ENCODE measurements around the gene KDM1B. TPM values are rescaled to one million over a fixed set of nuclear protein-coding genes. Genes with fewer than 3 reads are reported as not detected.
"Not testable (repeated sequence)": the region's sequence is repeated elsewhere in the genome, so short reads cannot be mapped to it uniquely, and the experiment has no call there.

KDM1B gene
- total RNA-seq, 1 donor from 2014 or later = 19.6 TPM

- peaks cover 5% of the 10 kb centered on the region for H3K36me3 ChIP-seq
- no peak overlapping the region for H3K27ac ChIP-seq
- no peak for DNase-seq
- no peak for ATAC-seq
- no peaks in the 10 kb centered on the region for H3K27me3 ChIP-seq
- no peak overlapping the region for H3K4me3 ChIP-seq
- intact Hi-C loops (cut with DNase I) = no loop called here
- no peak for TF ChIP-seq CTCF (IDR thresholded peaks at IDR 0.05)
- no peaks in the 10 kb centered on the region for H3K4me1 ChIP-seq
- H3K9me3 ChIP-seq = no peaks in the 10 kb centered on the region
Measured at GRCh38 chr6:18192026-18192425, 36.8 kb downstream of the KDM1B start.

- TF ChIP-seq CTCF (IDR thresholded peaks at IDR 0.05) = no peak
- H3K36me3 ChIP-seq = peaks cover 19% of the 10 kb centered on the region
- intact Hi-C loops (cut with DNase I) = no loop called here
- H3K4me3 ChIP-seq = no peak overlapping the region
- DNase-seq (no peak), ATAC-seq (no peak)
- H3K9me3 ChIP-seq = no peaks in the 10 kb centered on the region
- no peaks in the 10 kb centered on the region for H3K4me1 ChIP-seq
- H3K27me3 ChIP-seq = no peaks in the 10 kb centered on the region
- H3K27ac ChIP-seq = no peak overlapping the region
Measured at GRCh38 chr6:18203786-18204185, 48.6 kb downstream of the KDM1B start.

GRCh38 chr6:18204691-18205090 is 49.5 kb downstream of the KDM1B start:
- Histone ChIP-seq H3K4me1 (no peaks in the 10 kb centered on the region), H3K9me3 (no peaks in the 10 kb centered on the region), H3K27ac (no peak overlapping the region), H3K27me3 (no peaks in the 10 kb centered on the region), H3K4me3 (no peak overlapping the region), H3K36me3 (peaks cover 14% of the 10 kb centered on the region)
- DNase-seq (no peak), ATAC-seq (no peak)
- TF ChIP-seq CTCF (IDR thresholded peaks at IDR 0.05) = no peak
- intact Hi-C loops (cut with DNase I) = no loop called here

- no peaks in the 10 kb centered on the region for H3K4me1 ChIP-seq
- peaks cover 9% of the 10 kb centered on the region for H3K36me3 ChIP-seq
- intact Hi-C loops (cut with DNase I) = no loop called here
- TF ChIP-seq CTCF (IDR thresholded peaks at IDR 0.05) = no peak
- no peaks in the 10 kb centered on the region for H3K27me3 ChIP-seq
- H3K27ac ChIP-seq = no peak overlapping the region
- DNase-seq (no peak), ATAC-seq (no peak)
- no peaks in the 10 kb centered on the region for H3K9me3 ChIP-seq
- no peak overlapping the region for H3K4me3 ChIP-seq
Measured at GRCh38 chr6:18206591-18206990, 51.4 kb downstream of the KDM1B start.

GRCh38 chr6:18207438-18207837 is 52.2 kb downstream of the KDM1B start:
- Histone ChIP-seq H3K36me3 (peaks cover 5% of the 10 kb centered on the region), H3K27me3 (no peaks in the 10 kb centered on the region), H3K27ac (no peak overlapping the region), H3K4me3 (no peak overlapping the region), H3K4me1 (no peaks in the 10 kb centered on the region), H3K9me3 (no peaks in the 10 kb centered on the region)
- TF ChIP-seq CTCF (IDR thresholded peaks at IDR 0.05) = no peak
- no peak for ATAC-seq
- DNase-seq = no peak
- intact Hi-C loops (cut with DNase I) = no loop called here

GRCh38 chr6:18207949-18208348 is 52.7 kb downstream of the KDM1B start:
- intact Hi-C loops (cut with DNase I) = no loop called here
- Histone ChIP-seq H3K27ac (no peak overlapping the region), H3K36me3 (peaks cover 5% of the 10 kb centered on the region), H3K4me3 (no peak overlapping the region), H3K9me3 (no peaks in the 10 kb centered on the region), H3K27me3 (no peaks in the 10 kb centered on the region), H3K4me1 (no peaks in the 10 kb centered on the region)
- TF ChIP-seq CTCF (IDR thresholded peaks at IDR 0.05) = no peak
- ATAC-seq (no peak), DNase-seq (no peak)

- H3K4me3 ChIP-seq; H3K36me3 ChIP-seq; H3K4me1 ChIP-seq; intact Hi-C loops (cut with DNase I); H3K27ac ChIP-seq; H3K27me3 ChIP-seq; ATAC-seq; DNase-seq; H3K9me3 ChIP-seq: not testable (repeated sequence)
Measured at GRCh38 chr6:18208778-18209177, 53.6 kb downstream of the KDM1B start.
